ENCODE results near the gene MOB3B.

The MOB3B gene

GRCh38 chr9:27362447-27363210, 167.0 kb downstream of the MOB3B start:
- no peaks in the 10 kb centered on the region for H3K9me3 ChIP-seq (ENCODE audit: control insufficient read depth, insufficient read depth, low read depth, low read length)
- H3K4me1 ChIP-seq (ENCODE audit: control insufficient read depth, insufficient read depth, low read length), result peaks cover 13% of the 10 kb centered on the region
- TF ChIP-seq ZNF449 (tag by site-specific recombination; IDR thresholded peaks at IDR 0.05) (peak; percentile 54; the same call in 1 of the 2 replicates), ZBTB21 (tag by site-specific recombination; IDR thresholded peaks at IDR 0.05) (no peak), ZSCAN30 (tag by site-specific recombination; IDR thresholded peaks at IDR 0.05) (peak; percentile 28; the same call in 1 of the 2 replicates), ZNF223 (tag by site-specific recombination; IDR thresholded peaks at IDR 0.05) (no peak), ZIC2 (tag by site-specific recombination; IDR thresholded peaks at IDR 0.05) (peak; percentile 69; the same call in 1 of the 2 replicates), ZFHX2 (tag by site-specific recombination; conservative IDR thresholded peaks at IDR 0.05) (no peak), BCL6B (tag by site-specific recombination; IDR thresholded peaks at IDR 0.05) (peak; percentile 83), ZBTB44 (tag by site-specific recombination; IDR thresholded peaks at IDR 0.05) (peak; percentile 72)
- ChIA-PET POLR2A (no interaction called here), CTCF (interaction anchor here (0.6 to 1.2 kb wide), 5 partner anchors 27 to 764 kb away, joined by 3 to 4 read pairs (median 3); no protein-coding TSS in a partner anchor)
- H3K4me3 ChIP-seq (ENCODE audit: low read depth, low read length), result no peak overlapping the region
- H3K27ac ChIP-seq (ENCODE audit: extremely low read depth, low read depth, low read length), result no peak overlapping the region
- no peaks in the 10 kb centered on the region for H3K36me3 ChIP-seq (ENCODE audit: control insufficient read depth in 2 of 2, insufficient read depth in 1 of 2, low read length in 2 of 2)

GRCh38 chr9:27361492-27361891, 168.1 kb downstream of the MOB3B start:
- CTCF ChIA-PET, result interaction anchor here (1.0 to 1.1 kb wide), 2 partner anchors 29 to 113 kb away, joined by 3 to 4 read pairs; no protein-coding TSS in a partner anchor

GRCh38 chr9:27359763-27360162, 169.9 kb downstream of the MOB3B start:
- TF ChIP-seq ZNF555 (tag by site-specific recombination; conservative IDR thresholded peaks at IDR 0.05) (no peak), OSR2 (tag by site-specific recombination; IDR thresholded peaks at IDR 0.05) (no peak), ZNF433 (tag by site-specific recombination; IDR thresholded peaks at IDR 0.05; ENCODE audit: low read depth) (no peak)
- ChIA-PET CTCF (no interaction called here), POLR2A (no interaction called here)
- H3K9me3 ChIP-seq (ENCODE audit: control insufficient read depth, insufficient read depth, low read depth, low read length), result no peaks in the 10 kb centered on the region
- H3K36me3 ChIP-seq (ENCODE audit: control insufficient read depth in 2 of 2, insufficient read depth in 1 of 2, low read length in 2 of 2), result no peaks in the 10 kb centered on the region
- no peak overlapping the region for H3K27ac ChIP-seq (ENCODE audit: extremely low read depth, low read depth, low read length)
- peaks cover 6% of the 10 kb centered on the region for H3K4me1 ChIP-seq (ENCODE audit: control insufficient read depth, insufficient read depth, low read length)
- no peak overlapping the region for H3K4me3 ChIP-seq (ENCODE audit: low read depth, low read length)

More at GRCh38 chr9:27361492-27361891, 168.1 kb downstream of the MOB3B start:
- Histone ChIP-seq H3K9me3 (ENCODE audit: control insufficient read depth, insufficient read depth, low read depth, low read length) (no peaks in the 10 kb centered on the region), H3K4me1 (ENCODE audit: control insufficient read depth, insufficient read depth, low read length) (peaks cover 12% of the 10 kb centered on the region), H3K27ac (ENCODE audit: extremely low read depth, low read depth, low read length) (0 out of 2 replicates have a peak overlapping the region, but pooled peaks have one; percentile 16), H3K4me3 (ENCODE audit: low read depth, low read length) (no peak overlapping the region), H3K36me3 (ENCODE audit: control insufficient read depth in 2 of 2, insufficient read depth in 1 of 2, low read length in 2 of 2) (no peaks in the 10 kb centered on the region)
- POLR2A ChIA-PET, result no interaction called here
- TF ChIP-seq ZNF664 (tag by site-specific recombination; IDR thresholded peaks at IDR 0.05) (peak; percentile 57; the same call in 1 of the 2 replicates), ZNF521 (tag by site-specific recombination; IDR thresholded peaks at IDR 0.05) (no peak), PRDM6 (tag by site-specific recombination; IDR thresholded peaks at IDR 0.05) (peak; percentile 49)

All from HEK293 (cell line).